Measurements from ENCODE around the gene AIFM2.
"Not testable (repeated sequence)": the region's sequence is repeated elsewhere in the genome, so short reads cannot be mapped to it uniquely, and the experiment has no call there.

Gene AIFM2

GRCh38 chr10:70160798-70161197 is 28.2 kb upstream of the AIFM2 start:
- no peak for TF ChIP-seq ZNF274 (IDR thresholded peaks at IDR 0.05; ENCODE audit: low read depth, low read length)
- no peak overlapping the region for H3K4me3 ChIP-seq (ENCODE audit: low read length)

DNA sequence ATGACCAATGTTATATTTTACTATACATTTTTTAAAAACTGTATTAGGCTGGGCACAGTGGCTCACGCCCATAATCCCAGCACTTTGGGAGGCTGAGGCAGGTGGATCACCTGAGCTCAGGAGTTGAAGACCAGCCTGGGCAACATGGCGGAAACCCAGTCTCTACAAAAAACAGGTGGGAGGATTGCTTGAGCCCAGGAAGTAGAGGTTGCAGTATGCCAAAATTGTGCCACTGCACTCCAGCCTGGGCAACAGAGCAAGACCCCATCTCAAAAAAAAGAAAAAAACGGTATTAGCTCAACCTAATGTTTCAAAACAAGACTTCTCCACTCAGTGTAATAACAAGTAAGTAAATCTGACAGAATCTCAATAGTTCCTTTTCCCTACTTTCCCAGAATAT is 26.7 kb upstream of the AIFM2 start:
- H3K4me3 ChIP-seq (ENCODE audit: low read length), result not testable (repeated sequence)

- H3K4me3 ChIP-seq (ENCODE audit: low read length), result no peak overlapping the region
- TF ChIP-seq ZNF274 (IDR thresholded peaks at IDR 0.05; ENCODE audit: low read depth, low read length), result no peak
Measured at GRCh38 chr10:70158113-70158512, 25.5 kb upstream of the AIFM2 start.

GRCh38 chr10:70155255-70155838 is 22.7 kb upstream of the AIFM2 start:
- no peak overlapping the region for H3K4me3 ChIP-seq (ENCODE audit: low read length)
- no peak for TF ChIP-seq ZNF274 (IDR thresholded peaks at IDR 0.05; ENCODE audit: low read depth, low read length)

DNA sequence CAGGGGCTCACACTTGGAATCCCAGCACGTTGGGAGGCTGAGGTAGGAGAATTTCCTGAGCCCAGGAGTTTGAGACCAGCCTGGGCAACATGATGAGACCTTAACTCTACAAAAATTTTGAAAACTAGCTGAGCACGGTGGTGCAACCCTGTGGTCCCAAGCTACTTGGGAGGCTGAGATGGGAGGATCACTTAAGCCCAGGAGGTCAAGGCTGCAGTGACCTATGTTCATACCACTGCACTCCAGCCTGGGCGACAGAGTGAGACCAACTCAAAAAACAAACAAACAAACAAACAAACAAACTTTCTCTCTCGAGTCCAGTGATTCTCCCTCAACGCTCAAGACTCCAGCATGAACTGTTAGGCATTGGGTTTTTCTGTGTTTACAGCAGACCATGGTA is 15.9 kb upstream of the AIFM2 start:
- TF ChIP-seq ZNF274 (IDR thresholded peaks at IDR 0.05; ENCODE audit: low read depth, low read length), result no peak
- H3K4me3 ChIP-seq (ENCODE audit: low read length), result no peak overlapping the region

DNA sequence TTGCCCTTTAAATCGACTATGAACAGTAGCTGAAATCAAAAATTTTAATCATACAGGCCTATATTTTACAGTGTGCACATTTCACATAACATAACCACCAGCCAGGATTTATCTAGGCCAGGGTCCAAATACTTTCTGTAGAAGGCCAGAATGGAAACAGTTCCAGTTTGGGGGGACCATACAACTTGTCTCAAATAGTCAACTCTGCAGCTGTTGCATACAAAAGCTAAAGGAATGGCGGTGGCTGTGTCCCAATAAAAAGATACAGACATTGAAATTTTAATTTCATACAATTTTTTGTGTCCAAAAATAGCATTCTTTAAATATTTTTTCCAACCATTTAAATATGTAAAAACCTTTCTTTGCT is 14.6 kb upstream of the AIFM2 start:
- H3K4me3 ChIP-seq (ENCODE audit: low read length), result no peak overlapping the region
- TF ChIP-seq ZNF274 (IDR thresholded peaks at IDR 0.05; ENCODE audit: low read depth, low read length), result no peak

DNA sequence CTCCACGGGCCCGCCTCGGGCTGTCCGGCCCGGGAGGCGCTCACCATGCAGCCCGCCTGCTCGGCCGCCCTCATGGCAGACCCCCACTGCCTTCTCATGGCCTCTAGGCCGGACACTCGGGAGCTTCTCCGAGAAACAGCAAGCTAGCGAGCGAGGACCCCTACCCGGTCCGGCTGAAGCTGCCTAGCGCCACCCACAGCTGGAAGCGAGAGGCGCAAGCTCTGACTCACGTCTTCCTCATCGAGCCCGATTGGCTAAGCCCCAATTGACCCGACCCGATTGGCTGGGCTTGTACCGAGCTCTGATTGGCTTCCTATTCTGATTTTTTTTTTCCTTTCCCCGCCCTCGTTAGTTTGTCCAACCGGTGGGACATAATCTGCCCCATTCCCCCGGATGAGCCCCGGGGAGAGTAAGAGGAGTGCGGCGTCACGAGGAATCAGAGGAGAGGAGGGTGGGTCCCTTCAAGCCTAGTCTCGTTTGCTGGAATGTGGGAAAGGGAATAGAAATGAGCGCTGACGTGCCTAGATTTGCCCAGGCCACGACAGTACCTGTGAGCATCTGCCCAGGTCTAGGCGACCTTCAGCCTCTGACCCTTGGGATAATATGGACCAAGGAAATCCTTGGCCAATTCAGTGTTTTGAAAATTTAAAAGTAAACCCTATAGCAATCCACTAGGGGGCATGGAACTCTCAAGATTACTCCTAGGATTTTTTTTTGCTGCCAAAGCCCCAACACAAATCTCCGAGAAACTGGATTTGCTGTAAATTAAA is 14.0 kb upstream of the AIFM2 start, which contains the start of gene TYSND1:
TYSND1 (minus strand) TSS at position 212 of the 770 bp plus-strand sequence; CDS start at position 98, 114 bp downstream.
- TF ChIP-seq ZNF274 (IDR thresholded peaks at IDR 0.05; ENCODE audit: low read depth, low read length), result no peak
- H3K4me3 ChIP-seq (ENCODE audit: low read length), result peak within 1 kb of the TSS; percentile 72; the same call in 1 of the 2 replicates

DNA sequence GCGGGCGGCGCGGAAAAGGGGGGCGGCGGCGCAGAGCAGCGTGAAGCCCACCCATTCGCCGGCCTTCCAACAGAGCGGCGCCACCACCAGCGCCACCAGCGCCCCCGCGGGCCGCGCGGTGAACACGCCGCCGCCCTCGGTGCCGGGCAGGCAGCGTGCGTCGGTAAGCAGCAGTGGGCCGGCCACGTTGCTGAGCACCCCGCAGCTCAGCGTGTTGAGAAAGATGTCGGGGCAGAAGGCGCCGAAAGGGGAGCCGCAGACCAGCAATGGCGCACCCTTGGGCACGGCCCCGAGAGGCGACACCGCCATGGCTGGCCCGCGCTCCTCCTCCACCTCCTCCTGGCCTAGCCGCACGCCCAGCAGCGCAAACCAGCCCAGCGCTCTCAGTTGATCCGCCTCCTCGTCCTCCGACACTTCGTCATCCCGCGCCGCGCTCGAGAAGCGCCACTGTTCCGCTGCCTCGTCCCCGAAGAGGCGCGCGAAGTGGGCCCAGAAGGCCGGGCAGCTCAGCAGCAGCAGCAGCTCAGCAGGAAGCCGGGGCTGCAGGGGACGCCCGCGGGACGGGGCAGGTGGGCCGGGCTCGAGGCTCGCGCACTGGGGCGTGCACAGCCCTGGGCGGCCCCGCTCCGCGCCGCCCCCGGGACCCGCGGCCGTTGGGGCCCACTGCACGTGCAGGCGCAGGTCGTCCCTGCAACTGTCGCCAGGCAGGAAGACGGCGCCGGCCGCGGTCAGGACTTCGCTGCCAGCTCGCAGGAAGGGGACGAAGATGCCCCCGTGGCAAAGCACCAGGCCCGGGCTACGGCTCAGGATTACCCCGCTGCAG is 13.3 kb upstream of the AIFM2 start:
- TF ChIP-seq ZNF274 (IDR thresholded peaks at IDR 0.05; ENCODE audit: low read depth, low read length), result no peak
- H3K4me3 ChIP-seq (ENCODE audit: low read length), result peak overlapping the region; percentile 72; the same call in 1 of the 2 replicates

GRCh38 chr10:70145166-70145665 is 12.6 kb upstream of the AIFM2 start:
- peak overlapping the region; percentile 72; the same call in 1 of the 2 replicates for H3K4me3 ChIP-seq (ENCODE audit: low read length)

GRCh38 chr10:70144372-70145110 is 11.9 kb upstream of the AIFM2 start:
- H3K4me3 ChIP-seq (ENCODE audit: low read length), result peak overlapping the region; percentile 72; the same call in 1 of the 2 replicates
- no peak for TF ChIP-seq ZNF274 (IDR thresholded peaks at IDR 0.05; ENCODE audit: low read depth, low read length)

More at GRCh38 chr10:70145166-70145665, 12.6 kb upstream of the AIFM2 start:
- no peak for TF ChIP-seq ZNF274 (IDR thresholded peaks at IDR 0.05; ENCODE audit: low read depth, low read length)

DNA sequence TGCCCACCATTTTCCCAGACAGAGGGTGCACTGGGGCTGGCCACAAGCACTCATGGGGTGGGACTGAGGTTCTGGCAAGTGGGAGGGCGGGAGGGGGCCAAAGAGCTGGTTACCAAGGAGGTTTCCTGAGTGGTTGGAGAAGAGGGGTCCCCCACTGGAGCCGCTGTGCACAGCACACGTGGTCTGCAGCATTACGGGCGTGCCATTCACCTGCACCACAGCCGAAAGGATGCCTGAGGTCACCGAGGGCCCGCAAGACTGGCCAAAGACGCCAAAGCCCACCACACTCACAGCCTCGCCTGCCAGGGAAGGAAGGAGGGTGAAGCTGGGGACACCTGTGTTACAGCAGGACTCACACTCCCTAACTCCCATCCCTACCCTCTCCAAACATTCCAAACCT is 9.9 kb upstream of the AIFM2 start:
- no peak for TF ChIP-seq ZNF274 (IDR thresholded peaks at IDR 0.05; ENCODE audit: low read depth, low read length)
- no peak overlapping the region for H3K4me3 ChIP-seq (ENCODE audit: low read length)

DNA sequence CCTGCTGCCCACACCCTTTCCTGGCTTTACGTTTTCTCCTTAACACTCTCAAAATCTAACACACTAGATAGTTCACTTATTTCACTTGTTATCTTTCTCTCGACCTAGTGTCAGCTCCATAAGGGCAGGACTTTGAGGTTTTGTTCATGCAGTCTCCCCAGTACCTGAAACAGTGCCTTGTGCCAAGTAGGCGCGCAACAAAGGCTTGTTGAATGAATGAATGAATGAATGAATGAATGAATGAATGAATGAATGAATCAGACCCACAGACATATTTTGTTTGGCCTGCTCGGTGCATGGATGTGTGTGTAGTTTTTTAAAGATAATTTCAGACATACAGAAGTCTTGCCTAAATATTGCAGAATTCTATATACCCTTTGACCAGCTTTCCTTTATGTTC is 7.7 kb upstream of the AIFM2 start:
- no peak for TF ChIP-seq ZNF274 (IDR thresholded peaks at IDR 0.05; ENCODE audit: low read depth, low read length)
- H3K4me3 ChIP-seq (ENCODE audit: low read length), result no peak overlapping the region

GRCh38 chr10:70139997-70140250 is 7.3 kb upstream of the AIFM2 start:
- H3K4me3 ChIP-seq (ENCODE audit: low read length), result no peak overlapping the region
- TF ChIP-seq ZNF274 (IDR thresholded peaks at IDR 0.05; ENCODE audit: low read depth, low read length), result no peak
